ENCODE results near the gene RXRG.

Gene RXRG

GRCh38 chr1:165376811-165377311 lies 68.1 kb downstream of the RXRG start:
- no peak for FAIRE-seq
- DNase-seq (ENCODE audit: extremely low spot score, insufficient read length, low read depth), result no peak

- FAIRE-seq (no peak), DNase-seq (ENCODE audit: extremely low spot score, insufficient read length, low read depth) (no peak)
These were observed 68.7 kb downstream of the RXRG start for GRCh38 chr1:165376041-165376810.

GRCh38 chr1:165375623-165376022 lies 69.3 kb downstream of the RXRG start:
- FAIRE-seq (no peak), DNase-seq (ENCODE audit: extremely low spot score, insufficient read length, low read depth) (no peak)

- no peak for FAIRE-seq
- DNase-seq (ENCODE audit: extremely low spot score, insufficient read length, low read depth), result no peak
These were observed 73.2 kb downstream of the RXRG start for GRCh38 chr1:165371588-165372225.

- DNase-seq (ENCODE audit: extremely low spot score, insufficient read length, low read depth), result no peak
- FAIRE-seq, result peak; percentile 73
These were observed 75.6 kb downstream of the RXRG start for GRCh38 chr1:165369255-165369848.

- FAIRE-seq, result peak; percentile 80
- peak; percentile 53 for DNase-seq (ENCODE audit: extremely low spot score, insufficient read length, low read depth)
These were observed 77.4 kb downstream of the RXRG start for GRCh38 chr1:165367375-165367993.

- no peak for FAIRE-seq
- no peak for DNase-seq (ENCODE audit: extremely low spot score, insufficient read length, low read depth)
These were observed 79.6 kb downstream of the RXRG start for GRCh38 chr1:165365341-165365740.

- no peak for DNase-seq (ENCODE audit: extremely low spot score, insufficient read length, low read depth)
- no peak for FAIRE-seq
These were observed 80.3 kb downstream of the RXRG start for GRCh38 chr1:165364568-165365133.

GRCh38 chr1:165356876-165357275 lies 88.0 kb downstream of the RXRG start:
- DNase-seq (ENCODE audit: extremely low spot score, insufficient read length, low read depth) (no peak), FAIRE-seq (no peak)

- DNase-seq (ENCODE audit: extremely low spot score, insufficient read length, low read depth), result no peak
- FAIRE-seq, result no peak
These were observed 88.7 kb downstream of the RXRG start, which contains the start of gene LMX1A for GRCh38 chr1:165355977-165356811. TSS of gene LMX1A (minus strand) at chr1:165356715. CDS start at chr1:165355559, 1,156 bp downstream.

- FAIRE-seq (no peak), DNase-seq (ENCODE audit: extremely low spot score, insufficient read length, low read depth) (no peak)
These were observed 89.6 kb downstream of the RXRG start for GRCh38 chr1:165355139-165355976.

- FAIRE-seq (no peak), DNase-seq (ENCODE audit: extremely low spot score, insufficient read length, low read depth) (no peak)
These were observed 90.2 kb downstream of the RXRG start for GRCh38 chr1:165354739-165355138.

GRCh38 chr1:165353731-165354671 lies 90.9 kb downstream of the RXRG start:
- no peak for FAIRE-seq

GRCh38 chr1:165352442-165353293 lies 92.3 kb downstream of the RXRG start:
- DNase-seq (ENCODE audit: extremely low spot score, insufficient read length, low read depth) (no peak), FAIRE-seq (no peak)

More at GRCh38 chr1:165353731-165354671, 90.9 kb downstream of the RXRG start:
- no peak for DNase-seq (ENCODE audit: extremely low spot score, insufficient read length, low read depth)

- FAIRE-seq (no peak), DNase-seq (ENCODE audit: extremely low spot score, insufficient read length, low read depth) (no peak)
These were observed 93.0 kb downstream of the RXRG start for GRCh38 chr1:165351863-165352441.

Measured in GM18507 (cell line).